HEK293 (cell line): ENCODE data around the gene TARBP1.

ENCODE experiments used
- CTCF ChIA-PET: fragments of 350-600 bp; formaldehyde crosslinking; extraction: SDS; loops from one replicate; lab custom pipeline; 2021; ENCODE audit warnings: antibody characterized with exemption; lab: Yijun Ruan, JAX
- POLR2A ChIA-PET: fragments of 300-600 bp; formaldehyde crosslinking; extraction: SDS; loops from one replicate; lab custom pipeline; 2020; ENCODE audit warnings: antibody characterized with exemption, inconsistent platforms; lab: Yijun Ruan, JAX
- H3K27ac ChIP-seq: fragments of 200-500 bp; sonication (Bioruptor generic); 2 replicates; pipeline ENCODE4 v1.5.1; 2014; ENCODE audit warnings: low read depth, low read length, control low read depth, inconsistent platforms; ENCODE audit errors: extremely low read depth
- H3K36me3 ChIP-seq, 2 experiments: fragments of 200-500 bp in 1 of 2; sonication (Bioruptor generic) in 1 of 2; 1 replicate in 1 of 2; 2 replicates in 1 of 2; pipeline ENCODE4 v1.5.1; 2014 to 2017; ENCODE audit warnings: inconsistent platforms in 2 of 2, low read length in 2 of 2; ENCODE audit not compliant: control insufficient read depth in 2 of 2, insufficient read depth in 1 of 2
- H3K4me1 ChIP-seq: fragments of 200-500 bp; sonication (Bioruptor generic); 2 replicates; pipeline ENCODE4 v1.5.1; 2014; ENCODE audit warnings: mild to moderate bottlenecking, low read length, inconsistent platforms; ENCODE audit not compliant: control insufficient read depth, insufficient read depth
- H3K4me3 ChIP-seq: 2 replicates; pipeline ENCODE4 v1.5.1; 2011; ENCODE audit warnings: low read depth, mild to moderate bottlenecking, control low read depth, low read length, moderate library complexity
- H3K9me3 ChIP-seq: fragments of 200-500 bp; sonication (Bioruptor generic); 2 replicates; pipeline ENCODE4 v1.5.1; 2014; ENCODE audit warnings: low read depth, low read length, inconsistent platforms; ENCODE audit not compliant: control insufficient read depth, insufficient read depth
- BCL11A ChIP-seq: fragments of 450-650 bp; formaldehyde crosslinking; IDR thresholded peaks from 2 replicates; pipeline ENCODE4 v1.5.1; 2016; ENCODE audit warnings: low read depth, missing biosample characterization, missing genetic modification characterization
- EGR2 ChIP-seq: fragments of 450-650 bp; formaldehyde crosslinking; IDR thresholded peaks from 2 replicates; pipeline ENCODE4 v1.5.1; 2016; ENCODE audit warnings: low read depth, missing biosample characterization, missing genetic modification characterization
- IKZF3 ChIP-seq: fragments of 450-650 bp; IDR thresholded peaks from 2 replicates; pipeline ENCODE4 v1.5.0; 2018; ENCODE audit warnings: missing biosample characterization, mild to moderate bottlenecking, missing genetic modification characterization, moderate library complexity
- OSR2 ChIP-seq: fragments of 450-650 bp; formaldehyde crosslinking; IDR thresholded peaks from 2 replicates; pipeline ENCODE4 v1.5.1; 2016; ENCODE audit warnings: missing biosample characterization, missing genetic modification characterization
- REST ChIP-seq: fragments of 450-650 bp; formaldehyde crosslinking; IDR thresholded peaks from 2 replicates; pipeline ENCODE4 v1.5.1; 2016; ENCODE audit warnings: missing biosample characterization, missing genetic modification characterization
- SP7 ChIP-seq: fragments of 450-650 bp; formaldehyde crosslinking; IDR thresholded peaks from 2 replicates; pipeline ENCODE4 v1.5.1; 2016; ENCODE audit warnings: missing biosample characterization, missing genetic modification characterization
- ZBTB1 ChIP-seq: fragments of 450-650 bp; formaldehyde crosslinking; IDR thresholded peaks from 2 replicates; pipeline ENCODE4 v1.5.1; 2016; ENCODE audit warnings: missing biosample characterization, missing genetic modification characterization
- ZBTB7A ChIP-seq: fragments of 450-650 bp; formaldehyde crosslinking; IDR thresholded peaks from 2 replicates; pipeline ENCODE4 v1.5.1; 2016; ENCODE audit warnings: low read depth, missing biosample characterization, missing genetic modification characterization
- ZIC2 ChIP-seq: fragments of 450-650 bp; formaldehyde crosslinking; IDR thresholded peaks from 2 replicates; pipeline ENCODE4 v1.5.1; 2016; ENCODE audit warnings: missing biosample characterization, missing genetic modification characterization
- ZNF155 ChIP-seq: fragments of 450-650 bp; formaldehyde crosslinking; IDR thresholded peaks from 2 replicates; pipeline ENCODE4 v1.5.1; 2016; ENCODE audit warnings: missing biosample characterization, missing genetic modification characterization
- ZNF24 ChIP-seq: fragments of 450-650 bp; formaldehyde crosslinking; IDR thresholded peaks from 2 replicates; pipeline ENCODE4 v1.5.1; 2016; ENCODE audit warnings: missing biosample characterization, missing genetic modification characterization
- ZNF266 ChIP-seq: fragments of 450-650 bp; formaldehyde crosslinking; IDR thresholded peaks from 2 replicates; pipeline ENCODE4 v1.5.1; 2016; ENCODE audit warnings: missing biosample characterization, missing genetic modification characterization, low read depth
- ZNF274 ChIP-seq, 2 experiments: fragments of 200-500 bp in 1 of 2; fragments of 450-650 bp in 1 of 2; sonication (Bioruptor generic) in 1 of 2; formaldehyde crosslinking in 1 of 2; IDR thresholded peaks; 2 replicates each; pipeline versions ENCODE4 v1.5.1 to v1.6.1; 2014 to 2016; ENCODE audit warnings: borderline replicate concordance in 1 of 2, inconsistent platforms in 1 of 2, low read length in 1 of 2, missing biosample characterization in 1 of 2, missing genetic modification characterization in 1 of 2
- ZNF366 ChIP-seq: fragments of 450-650 bp; formaldehyde crosslinking; conservative IDR thresholded peaks from 2 replicates; pipeline ENCODE4 v1.5.1; 2016; ENCODE audit warnings: missing biosample characterization, missing genetic modification characterization
- ZNF404 ChIP-seq: fragments of 450-650 bp; formaldehyde crosslinking; IDR thresholded peaks from 2 replicates; pipeline ENCODE4 v1.5.1; 2017; ENCODE audit warnings: missing biosample characterization, missing genetic modification characterization
- ZNF707 ChIP-seq: fragments of 450-650 bp; formaldehyde crosslinking; IDR thresholded peaks from 2 replicates; pipeline ENCODE4 v1.5.1; 2016; ENCODE audit warnings: missing biosample characterization, missing genetic modification characterization
- ZNF837 ChIP-seq: fragments of 450-650 bp; formaldehyde crosslinking; IDR thresholded peaks from 2 replicates; pipeline ENCODE4 v1.5.1; 2016; ENCODE audit warnings: missing biosample characterization, missing genetic modification characterization
- ZNF843 ChIP-seq: fragments of 450-650 bp; formaldehyde crosslinking; IDR thresholded peaks from 2 replicates; pipeline ENCODE4 v1.5.1; 2016; ENCODE audit warnings: missing biosample characterization, missing genetic modification characterization
- ZSCAN4 ChIP-seq: fragments of 450-650 bp; formaldehyde crosslinking; IDR thresholded peaks from 2 replicates; pipeline ENCODE4 v1.5.1; 2017; ENCODE audit warnings: missing biosample characterization, missing genetic modification characterization
- TF ChIP-seq, protein P1 (sequence below): fragments of 450-650 bp; formaldehyde crosslinking; IDR thresholded peaks from 2 replicates; pipeline ENCODE4 v1.5.1; 2016; ENCODE audit warnings: missing biosample characterization, missing genetic modification characterization

The TARBP1 gene

DNA sequence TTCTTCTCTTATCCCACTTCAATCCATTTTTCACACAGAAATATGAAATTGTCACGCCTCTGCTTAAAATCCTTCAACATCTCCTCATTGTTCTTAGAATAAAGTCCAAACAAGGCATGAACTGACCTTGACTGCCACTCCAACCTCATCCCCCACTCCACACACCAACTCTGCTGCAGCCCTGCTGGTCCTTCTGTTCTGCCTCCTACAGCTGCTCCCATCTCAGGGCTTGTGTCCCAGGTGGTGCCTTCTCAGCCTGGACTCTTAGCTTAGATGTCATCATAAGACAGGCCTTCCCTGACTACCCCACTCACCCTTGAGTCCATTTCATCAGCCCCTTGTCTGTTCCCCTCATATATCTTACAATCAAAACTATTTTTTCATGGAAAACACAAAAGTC is 10.4 kb downstream of the TARBP1 start (continued):
- TF ChIP-seq, protein P1, sequence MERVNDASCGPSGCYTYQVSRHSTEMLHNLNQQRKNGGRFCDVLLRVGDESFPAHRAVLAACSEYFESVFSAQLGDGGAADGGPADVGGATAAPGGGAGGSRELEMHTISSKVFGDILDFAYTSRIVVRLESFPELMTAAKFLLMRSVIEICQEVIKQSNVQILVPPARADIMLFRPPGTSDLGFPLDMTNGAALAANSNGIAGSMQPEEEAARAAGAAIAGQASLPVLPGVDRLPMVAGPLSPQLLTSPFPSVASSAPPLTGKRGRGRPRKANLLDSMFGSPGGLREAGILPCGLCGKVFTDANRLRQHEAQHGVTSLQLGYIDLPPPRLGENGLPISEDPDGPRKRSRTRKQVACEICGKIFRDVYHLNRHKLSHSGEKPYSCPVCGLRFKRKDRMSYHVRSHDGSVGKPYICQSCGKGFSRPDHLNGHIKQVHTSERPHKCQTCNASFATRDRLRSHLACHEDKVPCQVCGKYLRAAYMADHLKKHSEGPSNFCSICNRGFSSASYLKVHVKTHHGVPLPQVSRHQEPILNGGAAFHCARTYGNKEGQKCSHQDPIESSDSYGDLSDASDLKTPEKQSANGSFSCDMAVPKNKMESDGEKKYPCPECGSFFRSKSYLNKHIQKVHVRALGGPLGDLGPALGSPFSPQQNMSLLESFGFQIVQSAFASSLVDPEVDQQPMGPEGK (tag by site-specific recombination): no peak
- no peak for TF ChIP-seq ZIC2
- no peak for TF ChIP-seq REST
- TF ChIP-seq ZBTB7A: no peak
- TF ChIP-seq, all 188 proteins: peak for 0

DNA sequence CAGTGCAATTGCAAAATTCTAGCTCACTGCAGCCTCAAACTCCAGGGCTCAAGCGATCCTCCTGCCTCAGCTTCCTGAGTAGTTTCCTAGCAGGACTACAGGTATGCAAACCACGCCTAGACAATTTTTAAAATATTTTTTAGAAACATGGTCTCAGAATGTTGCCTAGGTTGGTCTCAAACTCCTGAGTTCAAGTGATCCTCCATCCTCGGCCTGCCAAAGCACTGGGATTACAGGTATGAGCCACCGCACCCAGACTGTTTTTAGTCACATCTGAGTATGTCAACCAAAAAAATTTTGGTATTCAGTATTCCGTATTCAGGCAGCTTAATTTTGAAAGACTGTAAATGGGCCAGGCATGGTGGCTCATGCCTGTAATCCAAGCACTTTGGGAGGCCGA is 11.2 kb downstream of the TARBP1 start:
- no peaks in the 10 kb centered on the region for H3K4me1 ChIP-seq
- TF ChIP-seq EGR2 (tag by site-specific recombination) (no peak), ZSCAN4 (tag by site-specific recombination) (no peak), ZBTB1 (no peak), BCL11A (tag by site-specific recombination) (no peak), ZNF266 (tag by site-specific recombination) (no peak), ZNF24 (tag by site-specific recombination) (no peak), ZNF366 (tag by site-specific recombination) (no peak), ZNF843 (no peak), ZNF155 (tag by site-specific recombination) (no peak), ZNF707 (tag by site-specific recombination) (no peak), SP7 (tag by site-specific recombination) (no peak), IKZF3 (tag by site-specific recombination) (no peak), ZNF837 (tag by site-specific recombination) (no peak), ZNF274 (IDR thresholded peaks at IDR 0.05; ENCODE audit: low read length) (no peak), ZNF274 (tag by site-specific recombination; IDR thresholded peaks at IDR 0.05; ENCODE audit: borderline replicate concordance) (no peak), ZNF404 (tag by site-specific recombination) (no peak), OSR2 (no peak)
- ChIA-PET CTCF (interaction anchor here (0.6 to 2.3 kb wide), 5 partner anchors 9 to 1315 kb away, joined by 3 to 6 read pairs (median 4); no protein-coding TSS in a partner anchor), POLR2A (no interaction called here)
- no peak overlapping the region for H3K27ac ChIP-seq
- H3K4me3 ChIP-seq: no peak overlapping the region
- H3K36me3 ChIP-seq: peaks cover 39 to 50% of the 10 kb centered on the region in 2 experiments
- H3K9me3 ChIP-seq: no peaks in the 10 kb centered on the region
